ENCODE data around the gene OR4F29.
"Not testable (repeated sequence)": the region's sequence is repeated elsewhere in the genome, so short reads cannot be mapped to it uniquely, and the experiment has no call there.

Gene OR4F29

GRCh38 chr1:451578-451977 is at the start of gene OR4F29:
TSS of gene OR4F29 (minus strand) at chr1:451678. CDS start at chr1:451678, 0 bp downstream.
- H3K4me3 ChIP-seq (ENCODE audit: low read depth, low read length); DNase-seq (ENCODE audit: low read depth): not testable (repeated sequence)
